ENCODE data around the gene TMEM205.

DNA sequence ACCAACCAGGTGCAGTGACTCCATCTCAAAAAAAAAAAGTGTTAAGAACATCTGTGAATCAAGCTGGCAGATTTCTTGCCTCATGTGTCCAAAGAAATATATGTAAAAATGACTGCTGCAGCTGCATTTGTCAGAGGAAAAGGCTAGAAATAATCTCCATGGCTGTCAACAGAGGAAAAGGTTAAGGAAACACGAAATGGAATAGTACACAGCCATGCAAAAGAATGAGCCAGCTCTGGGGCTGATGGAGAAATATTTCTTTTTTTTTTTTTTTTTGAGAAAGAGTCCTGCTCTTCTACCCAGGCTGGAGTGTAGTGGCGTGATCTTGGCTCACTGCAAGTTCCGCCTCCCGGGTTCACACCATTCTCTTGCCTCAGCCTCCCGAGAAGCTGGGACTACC lies 13.2 kb downstream of the TMEM205 start:
- TF ChIP-seq, protein P1, sequence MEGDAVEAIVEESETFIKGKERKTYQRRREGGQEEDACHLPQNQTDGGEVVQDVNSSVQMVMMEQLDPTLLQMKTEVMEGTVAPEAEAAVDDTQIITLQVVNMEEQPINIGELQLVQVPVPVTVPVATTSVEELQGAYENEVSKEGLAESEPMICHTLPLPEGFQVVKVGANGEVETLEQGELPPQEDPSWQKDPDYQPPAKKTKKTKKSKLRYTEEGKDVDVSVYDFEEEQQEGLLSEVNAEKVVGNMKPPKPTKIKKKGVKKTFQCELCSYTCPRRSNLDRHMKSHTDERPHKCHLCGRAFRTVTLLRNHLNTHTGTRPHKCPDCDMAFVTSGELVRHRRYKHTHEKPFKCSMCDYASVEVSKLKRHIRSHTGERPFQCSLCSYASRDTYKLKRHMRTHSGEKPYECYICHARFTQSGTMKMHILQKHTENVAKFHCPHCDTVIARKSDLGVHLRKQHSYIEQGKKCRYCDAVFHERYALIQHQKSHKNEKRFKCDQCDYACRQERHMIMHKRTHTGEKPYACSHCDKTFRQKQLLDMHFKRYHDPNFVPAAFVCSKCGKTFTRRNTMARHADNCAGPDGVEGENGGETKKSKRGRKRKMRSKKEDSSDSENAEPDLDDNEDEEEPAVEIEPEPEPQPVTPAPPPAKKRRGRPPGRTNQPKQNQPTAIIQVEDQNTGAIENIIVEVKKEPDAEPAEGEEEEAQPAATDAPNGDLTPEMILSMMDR (IDR thresholded peaks at IDR 0.05; ENCODE audit: borderline replicate concordance, extremely low read depth, low read length, poor library complexity, severe bottlenecking) = no peak
- no peak for TF ChIP-seq EZH2 (IDR thresholded peaks at IDR 0.05; ENCODE audit: borderline replicate concordance, low read depth, low read length, severe bottlenecking)
